MCF 10A (cell line): Measurements from ENCODE around the gene CEP83. TPM values are rescaled to one million over a fixed set of nuclear protein-coding genes. Genes with fewer than 3 reads are reported as not detected.
"Not testable (repeated sequence)": the region's sequence is repeated elsewhere in the genome, so short reads cannot be mapped to it uniquely, and the experiment has no call there.

Experiments used
- BruUV-seq: library from RNA; stranded (reverse); fragments of 400-500 nt; replicated peaks from 2 replicates; lab custom pipeline; 2021; lab: Mats Ljungman, UMichigan
- CTCF ChIA-PET: fragments of 300-600 bp; sonication (Branson Sonifier 250); formaldehyde crosslinking; extraction: SDS; loops from one replicate; lab custom pipeline; 2021; ENCODE audit warnings: antibody characterized with exemption, inconsistent platforms; lab: Yijun Ruan, JAX
- POLR2A ChIA-PET: fragments of 300-600, 350-650 bp; sonication (Branson Sonifier 250); formaldehyde crosslinking; extraction: SDS; loops from one replicate; lab custom pipeline; 2020; ENCODE audit warnings: antibody characterized with exemption, inconsistent platforms; lab: Yijun Ruan, JAX
- DNase-seq: peaks from one replicate; pipeline ENCODE4 v3.0.0-alpha.2; 2018; ENCODE audit not compliant: unreplicated experiment
- H3K27ac Mint-ChIP-seq: one replicate; pipeline ENCODE4 v1.8.0; 2022; ENCODE audit warnings: mild to moderate bottlenecking, low read depth, mixed read lengths; ENCODE audit not compliant: unreplicated experiment
- H3K27me3 Mint-ChIP-seq: one replicate; pipeline ENCODE4 v1.8.0; 2022; ENCODE audit warnings: mixed read lengths; ENCODE audit not compliant: insufficient read depth, unreplicated experiment
- H3K36me3 Mint-ChIP-seq: one replicate; pipeline ENCODE4 v1.8.0; 2022; ENCODE audit warnings: mild to moderate bottlenecking, moderate library complexity, mixed read lengths; ENCODE audit not compliant: insufficient read depth, unreplicated experiment
- H3K4me1 Mint-ChIP-seq: one replicate; pipeline ENCODE4 v1.8.0; 2022; ENCODE audit warnings: mixed read lengths; ENCODE audit not compliant: insufficient read depth, unreplicated experiment
- H3K4me3 Mint-ChIP-seq: one replicate; pipeline ENCODE4 v1.8.0; 2022; ENCODE audit warnings: mild to moderate bottlenecking, moderate library complexity, mixed read lengths; ENCODE audit not compliant: unreplicated experiment
- H3K9me3 Mint-ChIP-seq: one replicate; pipeline ENCODE4 v1.8.0; 2022; ENCODE audit warnings: mixed read lengths; ENCODE audit not compliant: unreplicated experiment
- intact Hi-C: fragments of 100-400 bp; cut with micrococcal nuclease; formaldehyde crosslinking; loops from 2 replicates; pipeline ENCODE4 v1.14.1; 2022
- total RNA-seq: library from RNA; stranded (reverse); gene quantifications from 2 replicates; pipeline ENCODE4 v1.2.3, GENCODE V29; 2022
- TF ChIP-seq, protein P1 (sequence below): fragments of 200-600 bp; IDR thresholded peaks from one replicate; pipeline ENCODE4 v1.8.0; 2022; ENCODE audit warnings: antibody characterized with exemption, mild to moderate bottlenecking; ENCODE audit not compliant: unreplicated experiment

The CEP83 gene
- total RNA-seq, 1 experiment from 2014 or later, result 28.1 TPM

DNA sequence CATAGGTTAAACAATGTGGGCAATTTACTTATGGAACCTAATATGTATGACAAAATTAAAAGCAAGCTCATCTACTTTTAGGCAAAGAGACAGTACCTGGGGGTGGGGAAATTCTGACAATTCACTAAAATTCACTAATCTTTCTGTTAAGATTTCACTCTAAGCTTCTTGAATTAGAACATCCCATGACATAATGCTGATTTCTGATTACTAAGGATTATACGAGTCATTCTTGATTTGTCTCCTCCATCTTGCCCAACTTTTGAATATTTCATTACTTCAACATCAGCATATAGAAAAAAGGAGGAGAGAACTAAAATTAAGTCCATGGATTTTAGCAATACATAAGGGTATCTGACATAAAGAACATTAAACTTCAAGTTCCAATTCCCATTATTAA is 2.4 kb downstream of the CEP83 start:
- TF ChIP-seq, protein P1, sequence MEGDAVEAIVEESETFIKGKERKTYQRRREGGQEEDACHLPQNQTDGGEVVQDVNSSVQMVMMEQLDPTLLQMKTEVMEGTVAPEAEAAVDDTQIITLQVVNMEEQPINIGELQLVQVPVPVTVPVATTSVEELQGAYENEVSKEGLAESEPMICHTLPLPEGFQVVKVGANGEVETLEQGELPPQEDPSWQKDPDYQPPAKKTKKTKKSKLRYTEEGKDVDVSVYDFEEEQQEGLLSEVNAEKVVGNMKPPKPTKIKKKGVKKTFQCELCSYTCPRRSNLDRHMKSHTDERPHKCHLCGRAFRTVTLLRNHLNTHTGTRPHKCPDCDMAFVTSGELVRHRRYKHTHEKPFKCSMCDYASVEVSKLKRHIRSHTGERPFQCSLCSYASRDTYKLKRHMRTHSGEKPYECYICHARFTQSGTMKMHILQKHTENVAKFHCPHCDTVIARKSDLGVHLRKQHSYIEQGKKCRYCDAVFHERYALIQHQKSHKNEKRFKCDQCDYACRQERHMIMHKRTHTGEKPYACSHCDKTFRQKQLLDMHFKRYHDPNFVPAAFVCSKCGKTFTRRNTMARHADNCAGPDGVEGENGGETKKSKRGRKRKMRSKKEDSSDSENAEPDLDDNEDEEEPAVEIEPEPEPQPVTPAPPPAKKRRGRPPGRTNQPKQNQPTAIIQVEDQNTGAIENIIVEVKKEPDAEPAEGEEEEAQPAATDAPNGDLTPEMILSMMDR, result no peak

GRCh38 chr12:94454318-94454717 is 5.3 kb downstream of the CEP83 start:
- intact Hi-C loops, CTCF ChIA-PET, DNase-seq, H3K36me3 Mint-ChIP-seq, BruUV-seq, H3K27me3 Mint-ChIP-seq, H3K4me1 Mint-ChIP-seq, H3K27ac Mint-ChIP-seq, POLR2A ChIA-PET, H3K4me3 Mint-ChIP-seq: not testable (repeated sequence)
- H3K9me3 Mint-ChIP-seq, result peaks cover 13% of the 10 kb centered on the region

More for the DNA sequence above, 2.4 kb downstream of the CEP83 start:
- ChIA-PET CTCF (no interaction called here), POLR2A (no interaction called here)
- H3K27ac Mint-ChIP-seq, result no peak overlapping the region
- peaks cover 12% of the 10 kb centered on the region for H3K4me1 Mint-ChIP-seq
- H3K36me3 Mint-ChIP-seq, result no peaks in the 10 kb centered on the region
- BruUV-seq, result no TSS peak
- H3K27me3 Mint-ChIP-seq, result no peaks in the 10 kb centered on the region
- no peak for DNase-seq
- H3K9me3 Mint-ChIP-seq, result no peaks in the 10 kb centered on the region
- intact Hi-C loops, result no loop called here
- H3K4me3 Mint-ChIP-seq, result peak overlapping the region; percentile 78

DNA sequence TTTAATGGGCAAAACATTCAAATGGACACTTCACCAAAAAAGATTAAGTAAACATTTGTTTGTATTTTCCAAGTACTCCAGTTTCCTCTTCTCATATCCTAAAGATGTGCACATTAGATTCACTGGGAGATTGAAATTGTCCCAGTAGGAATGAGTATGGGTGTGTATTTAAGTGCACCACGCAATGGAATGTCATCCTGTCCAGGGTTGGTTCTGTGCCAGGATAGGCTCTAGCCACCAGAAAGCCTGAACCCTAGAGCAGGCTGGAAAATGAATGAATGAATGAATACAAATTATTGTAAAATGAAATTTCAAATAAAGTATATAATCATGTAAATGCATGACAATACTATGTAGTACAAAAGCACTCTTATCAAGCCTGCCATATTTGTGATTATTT is 14.0 kb downstream of the CEP83 start:
- no peak overlapping the region for H3K4me3 Mint-ChIP-seq
- TF ChIP-seq, protein P1, result no peak
- intact Hi-C loops, result no loop called here
- H3K4me1 Mint-ChIP-seq, result peaks cover 18% of the 10 kb centered on the region
- peaks cover 15% of the 10 kb centered on the region for H3K36me3 Mint-ChIP-seq
- no peaks in the 10 kb centered on the region for H3K27me3 Mint-ChIP-seq
- no TSS peak for BruUV-seq
- ChIA-PET CTCF (no interaction called here), POLR2A (no interaction called here)
- H3K9me3 Mint-ChIP-seq, result peaks cover 11% of the 10 kb centered on the region
- H3K27ac Mint-ChIP-seq, result no peak overlapping the region
- DNase-seq, result peak; percentile 49

DNA sequence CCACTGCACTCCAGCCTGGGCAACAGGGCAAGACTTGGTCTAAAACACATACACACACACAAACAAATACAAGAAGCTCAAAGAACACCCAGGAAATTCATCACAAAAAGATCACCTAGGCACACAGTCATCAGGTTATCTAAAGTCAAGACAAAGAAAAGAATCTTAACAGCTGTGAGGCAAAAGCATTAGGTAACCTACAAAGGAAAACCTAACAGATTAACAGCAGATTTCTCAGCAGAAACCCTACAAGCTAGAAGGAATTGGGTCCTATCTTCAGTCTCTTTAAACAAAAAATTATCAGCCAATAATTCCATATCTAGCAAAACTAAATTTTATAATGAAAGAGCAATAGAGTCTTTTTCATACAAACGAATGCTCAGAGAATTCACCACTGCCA is 22.4 kb downstream of the CEP83 start:
- no peaks in the 10 kb centered on the region for H3K9me3 Mint-ChIP-seq
- intact Hi-C loops, result no loop called here
- ChIA-PET POLR2A (no interaction called here), CTCF (no interaction called here)
- no peaks in the 10 kb centered on the region for H3K27me3 Mint-ChIP-seq
- no peak overlapping the region for H3K4me3 Mint-ChIP-seq
- no peaks in the 10 kb centered on the region for H3K36me3 Mint-ChIP-seq
- H3K27ac Mint-ChIP-seq, result no peak overlapping the region
- no TSS peak for BruUV-seq
- DNase-seq, result no peak
- TF ChIP-seq, protein P1, result no peak
- no peaks in the 10 kb centered on the region for H3K4me1 Mint-ChIP-seq

DNA sequence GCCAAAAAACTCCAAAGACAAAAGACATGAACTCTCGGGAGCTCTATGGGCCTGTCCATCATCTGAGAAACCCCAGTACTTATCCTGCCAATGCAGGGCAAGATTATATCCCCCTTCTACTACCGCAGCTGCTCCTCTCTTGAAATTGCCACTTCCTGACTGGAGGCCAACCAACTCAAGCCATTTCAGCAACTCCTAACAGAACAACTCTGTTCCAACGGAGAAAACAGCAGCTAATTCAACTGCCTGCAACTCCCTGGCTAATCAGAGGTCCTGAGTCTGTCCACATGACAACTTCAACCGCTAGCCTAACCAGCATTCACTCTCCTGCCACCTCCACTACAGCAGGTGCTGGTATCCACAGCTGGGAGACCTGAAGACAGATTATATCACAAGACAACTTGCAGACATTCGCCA is 24.1 kb downstream of the CEP83 start:
- DNase-seq, result no peak
- Mint-ChIP-seq H3K4me1 (no peaks in the 10 kb centered on the region), H3K9me3 (peaks cover 7% of the 10 kb centered on the region), H3K27me3 (no peaks in the 10 kb centered on the region), H3K36me3 (no peaks in the 10 kb centered on the region), H3K27ac (no peak overlapping the region), H3K4me3 (no peak overlapping the region)
- ChIA-PET POLR2A (interaction anchor here (0.6 to 1.3 kb wide), 3 partner anchors 24 to 108 kb away, joined by 3 to 4 read pairs (median 3); no protein-coding TSS in a partner anchor), CTCF (interaction anchor here (0.7 to 1.7 kb wide), 7 partner anchors 8 to 307 kb away, joined by 3 to 7 read pairs (median 3); no protein-coding TSS in a partner anchor)
- intact Hi-C loops, result no loop called here
- TF ChIP-seq, protein P1, result no peak
- no TSS peak for BruUV-seq
